HG02678 (cell line): ENCODE measurements around the gene C1D.

ENCODE experiments used
- ATAC-seq: cut with Tn5 transposase; IDR thresholded peaks from one replicate; pipeline ENCODE4 v1.9.1; 2021; ENCODE audit warnings: mild to moderate bottlenecking, moderate library complexity; ENCODE audit not compliant: unreplicated experiment

The C1D gene

DNA sequence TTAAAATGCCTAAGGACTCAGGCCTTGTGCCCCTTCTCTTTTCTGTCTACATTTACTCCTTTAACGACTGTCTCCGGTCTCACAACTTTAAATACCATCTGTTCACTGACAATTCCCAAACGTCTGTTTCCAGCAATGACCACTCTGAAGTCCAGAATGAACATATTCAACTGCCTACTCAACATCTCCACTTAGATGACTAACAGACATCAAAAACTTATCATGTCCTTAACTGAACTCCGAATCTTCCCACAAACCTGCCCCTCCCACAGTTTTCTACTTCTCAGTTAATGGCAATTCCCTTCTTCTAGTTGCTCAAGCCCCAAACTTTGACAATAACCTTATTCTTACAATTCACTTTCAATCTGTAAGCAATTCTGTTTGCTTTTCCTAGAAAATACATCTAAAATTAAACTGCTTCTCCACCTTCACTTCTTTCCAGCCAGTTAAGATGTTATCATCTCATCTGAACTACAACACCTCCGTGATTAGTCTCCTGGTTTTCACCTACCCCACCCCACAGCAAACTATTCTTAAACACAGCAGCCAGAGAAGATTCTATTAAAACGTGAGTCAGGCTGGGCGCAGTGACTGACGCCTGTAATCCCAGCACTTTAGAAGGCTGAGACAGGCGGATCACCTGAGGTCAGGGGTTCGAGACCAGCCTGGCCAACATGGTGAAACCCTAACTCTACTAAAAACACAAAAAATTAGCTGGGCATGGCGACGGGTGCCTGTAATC lies 2.8 kb downstream of the C1D start:
- no peak for ATAC-seq

DNA sequence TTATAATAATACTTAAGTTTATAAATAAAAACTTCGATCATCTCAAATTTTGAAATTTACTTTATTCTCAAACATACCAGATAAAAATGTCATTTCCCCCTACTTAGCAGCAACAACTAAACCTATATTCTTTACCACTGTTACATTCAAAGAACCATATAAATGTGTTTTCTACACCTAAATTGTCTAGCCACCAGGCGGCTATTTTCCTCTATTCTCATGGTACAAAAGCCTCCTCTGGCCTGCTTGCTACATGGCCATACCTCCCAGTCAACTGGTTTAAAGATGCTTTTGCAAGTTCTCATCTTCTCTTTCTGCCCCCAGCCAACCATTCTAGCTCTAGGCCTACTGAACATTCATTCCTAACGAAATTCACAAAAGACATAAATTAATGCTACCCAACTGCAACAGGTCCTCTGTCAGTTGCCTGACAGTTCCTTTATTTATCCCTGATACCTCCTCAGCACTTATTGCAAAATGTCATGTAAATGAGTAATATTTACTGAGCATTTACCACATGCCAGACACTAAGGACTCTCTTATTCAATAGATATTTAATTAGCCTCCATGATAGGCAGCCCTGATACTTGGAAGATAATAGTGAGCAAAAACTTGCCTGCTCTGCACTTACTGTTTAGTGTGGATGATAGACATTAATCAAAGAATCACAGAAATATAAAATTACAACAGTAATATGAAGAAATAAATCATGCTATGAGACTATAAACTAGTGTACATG lies 5.0 kb downstream of the C1D start:
- no peak for ATAC-seq

DNA sequence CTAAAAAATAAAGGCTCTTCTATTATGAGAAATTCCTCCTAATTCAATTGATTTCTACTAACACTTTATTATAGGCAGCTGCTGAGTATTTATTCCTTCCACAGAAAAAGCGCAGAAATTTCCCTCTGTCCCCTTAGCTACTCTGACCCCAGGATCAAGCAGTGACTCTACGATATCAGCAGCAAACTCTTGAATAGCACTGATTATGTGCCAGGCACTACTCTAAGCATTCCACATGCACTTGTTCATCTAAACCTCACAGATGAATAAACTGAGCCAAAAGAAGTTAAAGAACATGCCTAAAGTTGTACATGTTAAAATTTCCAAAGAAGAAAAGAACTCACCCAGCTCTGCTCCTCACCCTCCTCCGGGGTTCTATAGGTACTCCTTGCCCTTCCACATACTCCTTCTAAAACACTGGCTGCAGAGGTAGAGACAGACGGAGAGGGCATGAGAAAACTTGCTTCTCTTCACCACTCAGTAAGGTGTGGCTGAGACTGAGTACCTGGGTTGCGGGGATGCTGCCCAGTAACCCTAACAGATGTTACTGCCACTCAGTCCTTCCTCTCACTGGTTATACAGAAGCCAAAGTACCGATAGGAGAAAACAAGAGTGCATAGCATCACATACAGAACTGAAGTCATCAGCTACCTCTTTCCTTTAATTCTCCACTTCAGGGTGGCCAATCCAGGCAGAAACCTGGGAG lies 9.9 kb downstream of the C1D start:
- no peak for ATAC-seq

DNA sequence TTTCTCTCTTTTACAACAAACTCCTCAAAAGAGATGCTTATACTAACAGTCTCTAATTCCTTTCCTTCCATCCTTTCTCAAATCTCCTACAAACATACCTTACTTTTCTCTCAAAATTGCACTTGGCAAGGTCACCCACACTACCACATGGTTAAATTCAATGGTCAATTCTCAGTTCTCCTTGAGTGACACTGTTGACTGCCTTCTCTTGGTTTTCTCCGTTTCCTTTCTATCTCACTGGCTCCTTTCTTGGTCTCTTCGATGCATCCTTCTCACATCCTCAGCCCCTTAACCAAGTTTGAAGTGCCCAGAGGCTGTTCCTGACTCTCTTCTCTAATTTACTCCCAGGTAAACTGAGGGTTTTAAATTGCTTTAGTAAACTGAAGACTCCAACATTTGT lies 12.5 kb downstream of the C1D start:
- ATAC-seq: no peak

DNA sequence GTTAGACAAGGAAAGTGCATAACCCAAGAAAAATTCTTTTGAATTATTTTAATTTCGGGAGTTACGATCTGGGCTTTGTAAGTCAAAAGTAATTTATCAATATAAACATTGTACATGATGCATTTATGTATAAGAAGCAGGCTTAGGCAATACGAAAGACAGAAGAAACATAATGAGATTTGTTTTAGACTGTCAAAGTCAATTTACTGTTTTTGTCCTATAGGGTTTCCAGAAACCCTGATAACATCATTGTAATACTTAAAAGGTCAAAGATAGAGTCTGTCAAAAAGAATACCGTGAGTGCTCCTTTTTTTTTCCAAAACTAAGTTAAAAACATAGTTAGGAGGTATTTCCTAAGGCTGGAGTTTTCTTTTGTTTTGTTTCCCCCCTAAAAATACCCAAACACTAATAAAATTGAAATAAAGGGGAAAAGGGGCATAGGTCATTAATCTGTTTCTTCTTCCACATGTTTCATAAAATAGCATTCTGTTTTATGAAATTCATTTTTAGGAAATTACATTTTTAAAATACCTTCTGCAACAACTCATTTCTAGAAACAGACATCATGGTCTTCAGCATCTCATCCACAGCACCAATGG lies 16.1 kb downstream of the C1D start:
- ATAC-seq: no peak

DNA sequence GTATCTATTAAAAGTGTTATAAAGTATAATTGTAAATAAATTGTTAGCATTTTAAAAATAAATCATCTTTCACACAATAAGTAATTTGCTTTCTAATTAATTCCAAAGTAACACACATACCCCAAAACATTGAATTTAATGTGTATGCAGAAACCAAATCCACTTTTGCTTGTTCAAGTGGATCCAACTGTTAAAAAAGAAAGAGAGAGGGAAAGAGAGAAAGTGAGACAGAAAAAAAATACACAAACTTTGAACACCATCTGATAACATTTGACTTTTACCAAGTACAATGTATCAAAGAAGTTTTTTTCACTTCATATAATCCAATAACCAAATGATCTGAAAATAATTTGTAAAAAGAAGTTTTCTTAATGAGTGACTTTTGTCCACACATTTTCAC lies 16.6 kb downstream of the C1D start:
- no peak for ATAC-seq

DNA sequence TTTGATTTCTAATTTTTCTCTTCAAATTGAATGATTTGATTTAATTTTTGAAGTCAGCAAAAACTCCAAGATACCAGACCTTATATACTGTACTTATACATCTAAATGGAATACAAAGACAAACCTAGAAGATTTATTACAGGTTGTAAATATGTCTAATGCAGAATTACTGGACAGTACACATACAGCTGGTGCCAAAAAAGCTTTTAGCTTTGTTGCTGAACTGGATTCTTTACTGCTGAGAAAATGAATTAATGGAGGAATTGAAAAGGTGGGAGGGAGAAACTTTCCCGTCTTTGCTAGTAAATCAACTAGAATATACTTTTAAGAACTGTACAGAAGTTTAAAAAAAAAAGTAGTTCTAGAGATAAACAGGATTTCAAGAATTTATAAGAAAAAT lies 17.5 kb downstream of the C1D start:
- ATAC-seq: no peak

DNA sequence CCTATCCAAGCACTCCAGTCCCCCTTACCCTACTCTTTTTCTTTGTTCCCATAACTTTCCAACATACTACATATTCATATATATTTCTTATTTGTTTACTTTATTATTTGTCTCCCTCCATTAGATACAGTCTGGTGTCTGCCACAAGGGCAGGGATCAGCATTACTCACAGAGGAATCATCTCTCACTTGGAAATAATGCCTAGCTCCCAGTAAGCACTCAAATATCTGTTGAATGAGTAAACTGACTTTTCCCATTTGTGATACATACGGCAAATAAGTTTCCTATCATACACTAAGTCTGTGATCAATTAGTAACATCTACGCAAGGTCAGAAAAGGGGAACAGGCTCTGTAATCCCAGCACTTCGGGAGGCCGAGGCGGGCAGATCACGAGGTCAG lies 18.7 kb downstream of the C1D start:
- ATAC-seq: no peak

DNA sequence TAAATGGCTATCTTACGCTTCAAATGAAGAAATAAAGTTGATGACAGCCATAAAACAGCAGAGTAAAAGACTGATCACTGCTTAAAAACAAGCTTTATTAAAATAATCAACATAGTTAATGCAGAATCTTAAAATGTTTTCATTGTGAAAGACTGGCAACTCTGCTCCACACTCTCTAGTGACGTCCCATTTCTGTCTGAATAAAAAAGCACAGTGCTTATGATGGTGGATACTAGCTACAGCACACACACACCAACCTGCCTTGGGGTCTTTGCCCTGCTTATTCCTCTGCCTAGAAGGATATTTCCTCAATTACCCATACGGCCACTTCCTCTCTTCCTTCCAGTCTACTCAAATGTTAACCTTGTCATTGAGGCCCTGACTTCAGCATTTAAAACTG lies 19.1 kb downstream of the C1D start:
- no peak for ATAC-seq

DNA sequence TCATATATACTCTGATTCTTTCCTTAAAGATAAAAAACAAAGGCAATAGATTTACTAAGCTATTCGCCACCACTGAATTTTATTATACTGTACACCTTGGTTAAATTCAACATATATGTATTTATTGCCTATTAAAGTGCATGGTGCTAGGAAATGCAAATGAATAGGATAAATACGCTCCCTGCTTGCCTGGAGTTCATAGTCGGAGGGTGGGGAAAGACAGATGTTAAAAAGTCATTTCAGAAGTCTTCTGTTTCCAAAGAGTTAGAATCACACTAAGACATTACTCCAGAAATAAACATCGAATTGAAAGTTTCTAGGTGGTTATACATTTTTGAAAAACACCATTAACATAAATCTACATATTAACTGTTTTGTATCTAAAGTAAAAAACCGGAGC lies 19.8 kb downstream of the C1D start:
- no peak for ATAC-seq

DNA sequence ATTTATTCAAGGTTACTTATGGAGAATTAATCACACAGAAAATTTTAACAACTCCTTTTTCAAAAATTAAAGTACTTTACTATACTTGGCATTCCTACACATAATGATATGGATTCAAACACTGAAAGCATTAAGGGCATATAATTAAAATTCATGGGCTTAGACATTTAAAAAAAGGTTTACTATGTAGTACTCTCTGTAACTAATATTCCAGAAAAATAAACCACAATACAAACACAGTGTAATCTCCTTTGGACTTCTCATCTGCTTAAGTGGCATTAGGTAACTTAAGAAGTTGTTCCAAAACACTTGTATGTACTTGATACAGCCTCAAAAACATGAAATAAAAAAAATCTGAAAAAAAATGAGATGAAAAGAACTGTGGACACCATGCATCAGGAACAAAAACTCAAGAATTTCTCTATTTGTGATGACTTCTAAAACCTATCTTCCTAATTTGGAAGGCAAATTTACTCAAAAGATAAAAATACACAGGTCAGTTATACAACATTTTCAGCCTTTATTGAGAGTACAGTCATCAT lies 21.0 kb downstream of the C1D start:
- no peak for ATAC-seq

DNA sequence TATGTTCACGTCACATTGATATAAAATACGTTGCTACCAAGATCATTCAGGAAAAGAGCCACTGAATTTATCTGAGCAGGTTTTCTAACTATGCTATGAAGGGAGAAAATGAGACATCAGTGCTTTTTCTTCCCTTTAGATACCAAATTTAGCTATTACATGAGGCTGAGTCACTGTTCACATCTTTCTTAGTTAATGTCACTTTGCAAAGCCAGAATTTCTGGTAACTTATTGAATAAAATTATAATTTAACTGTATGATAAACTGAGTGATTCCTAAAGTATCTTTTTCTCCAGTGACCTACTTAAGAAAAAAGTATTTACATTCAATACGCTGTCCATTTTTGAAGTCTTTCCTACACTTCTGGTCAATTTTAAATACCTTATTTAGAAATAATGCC lies 22.7 kb downstream of the C1D start:
- ATAC-seq: no peak

DNA sequence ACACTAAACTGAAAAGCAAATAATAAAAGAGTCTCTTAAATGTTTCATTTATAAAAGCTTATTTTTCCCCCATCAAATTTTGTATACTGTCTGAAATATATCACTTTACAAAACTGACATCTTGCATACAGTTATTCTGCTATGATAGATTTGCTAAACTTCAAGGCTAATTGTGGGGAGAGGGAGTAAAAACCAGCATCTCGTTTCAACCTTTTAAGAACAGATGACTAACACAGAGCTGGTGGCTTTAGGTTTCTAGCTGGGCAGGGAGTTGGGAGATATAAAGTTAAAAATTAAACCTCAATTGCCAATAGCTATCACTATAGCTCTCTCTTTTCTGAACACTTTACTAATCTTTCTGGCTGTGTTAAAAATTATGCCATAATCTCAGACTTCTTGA lies 23.5 kb downstream of the C1D start:
- no peak for ATAC-seq

DNA sequence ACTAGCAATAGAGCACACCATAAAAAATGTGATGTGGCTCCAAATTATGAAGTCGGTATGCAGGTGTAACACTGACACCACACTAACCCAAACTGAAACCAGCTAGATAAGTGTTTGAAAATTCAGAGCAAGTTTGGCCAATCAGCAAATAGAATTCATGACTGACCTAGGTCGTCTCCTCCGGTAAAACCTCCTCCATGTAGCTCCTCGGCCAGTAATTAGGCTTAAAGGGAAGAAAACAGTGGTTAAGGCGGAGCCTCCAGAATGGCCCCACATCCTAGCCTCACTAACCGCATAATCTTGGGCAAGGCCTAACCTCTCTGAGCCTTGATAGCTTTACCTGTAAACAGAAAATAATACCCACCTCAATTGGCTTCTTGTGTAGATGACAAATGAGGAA lies 30.1 kb downstream of the C1D start:
- no peak for ATAC-seq

DNA sequence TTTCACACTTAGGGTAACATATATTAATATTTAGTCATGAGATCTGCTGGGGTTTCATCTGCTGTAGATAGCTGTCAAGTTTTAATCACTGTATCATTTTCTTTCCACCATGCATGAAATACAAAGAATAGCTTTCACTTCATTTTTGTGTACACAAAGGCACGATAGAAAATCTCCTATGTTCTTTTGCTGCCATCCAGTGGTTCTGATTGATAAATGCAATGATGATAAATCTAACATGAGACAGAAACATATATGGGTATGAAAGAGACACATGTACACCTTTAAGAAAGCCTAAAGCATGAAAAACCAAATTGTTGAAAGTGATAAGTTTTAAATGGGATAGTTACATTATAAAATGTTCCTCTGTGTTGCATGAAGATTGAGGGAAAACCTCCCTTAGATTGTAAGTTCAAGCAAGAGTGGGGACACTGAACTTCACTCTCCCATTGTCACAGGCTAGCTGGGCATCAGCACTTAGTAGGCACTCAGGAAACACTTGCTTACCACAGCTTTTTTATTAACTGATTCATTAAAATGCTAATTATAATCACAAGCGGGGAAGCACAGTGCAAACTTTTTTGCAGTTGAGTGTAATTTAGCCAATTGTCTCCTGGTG lies 31.2 kb downstream of the C1D start:
- peak; percentile 63 for ATAC-seq

DNA sequence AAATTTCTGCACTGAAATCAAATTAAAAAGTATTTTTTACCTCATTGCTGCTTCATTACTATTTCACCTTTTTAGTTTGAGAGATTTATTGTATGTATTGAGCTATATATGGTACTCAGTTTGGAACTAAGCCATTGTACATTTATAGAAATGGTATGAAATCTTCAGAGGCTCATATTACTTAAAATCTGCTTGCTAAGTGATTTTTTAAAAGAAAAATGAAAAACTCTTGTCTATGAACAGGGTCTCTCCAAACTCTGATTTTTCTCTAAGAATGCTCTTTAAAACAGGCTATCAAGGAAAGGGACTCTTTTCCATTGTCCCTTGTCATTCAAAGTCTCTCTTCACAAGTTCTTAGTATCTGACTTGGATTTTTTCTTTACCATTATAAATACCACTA lies 31.8 kb downstream of the C1D start:
- ATAC-seq: no peak

DNA sequence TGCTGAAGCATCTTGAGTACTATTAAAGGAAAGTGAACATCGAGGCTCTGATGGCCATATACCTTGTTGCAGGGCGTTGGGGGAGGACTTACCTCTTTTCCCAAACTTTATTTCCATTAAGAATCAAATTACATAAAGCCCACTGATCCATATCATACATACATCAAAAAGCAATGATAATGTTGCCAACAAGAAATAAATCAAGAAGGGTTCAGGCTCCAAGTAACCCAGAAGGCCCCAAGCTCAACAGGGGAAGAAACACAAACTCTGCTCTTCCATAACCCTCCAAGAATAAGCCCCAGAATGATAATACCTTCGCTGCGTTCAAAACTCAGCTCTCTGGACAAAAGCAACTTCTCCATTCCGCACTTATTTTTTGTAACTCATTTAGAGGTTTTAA lies 32.3 kb downstream of the C1D start:
- no peak for ATAC-seq

DNA sequence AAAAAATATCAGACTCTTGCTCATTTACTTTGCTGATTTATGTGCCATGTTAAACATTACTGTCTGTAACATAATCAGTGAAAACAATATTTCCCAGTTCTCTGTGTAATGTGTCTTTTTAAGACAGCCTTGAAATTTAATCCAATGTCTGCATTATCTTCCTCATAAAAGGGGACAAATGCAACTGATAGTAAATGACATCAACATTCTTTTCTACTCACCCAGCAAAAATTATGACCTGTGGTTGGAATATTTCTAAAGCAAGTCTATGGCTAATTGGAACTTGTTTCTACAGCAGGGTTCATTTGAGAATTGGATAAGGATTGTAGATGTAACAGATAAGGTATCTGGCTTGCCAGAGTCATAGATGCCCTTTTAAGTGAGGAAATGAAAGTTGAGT lies 34.8 kb downstream of the C1D start:
- no peak for ATAC-seq

DNA sequence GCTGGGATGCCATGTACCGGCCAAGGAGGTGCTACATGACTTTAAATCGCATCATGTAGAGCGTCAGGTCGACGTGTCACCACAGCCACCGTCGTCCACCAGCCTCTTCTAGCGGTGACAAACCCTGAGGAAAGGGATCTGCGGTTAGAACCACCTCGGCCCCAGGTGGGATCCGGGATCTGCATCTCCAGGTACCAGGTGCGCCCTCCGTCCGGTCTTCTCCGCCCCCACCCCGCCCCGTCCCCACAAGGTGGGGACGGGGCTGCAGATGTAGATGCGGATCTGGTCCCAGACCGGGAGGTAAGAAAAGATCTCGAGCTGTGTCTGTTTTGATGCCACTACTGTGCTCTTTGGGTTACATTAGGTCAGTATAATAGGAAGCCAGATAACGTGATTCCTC lies 38.4 kb downstream of the C1D start:
- ATAC-seq: no peak

DNA sequence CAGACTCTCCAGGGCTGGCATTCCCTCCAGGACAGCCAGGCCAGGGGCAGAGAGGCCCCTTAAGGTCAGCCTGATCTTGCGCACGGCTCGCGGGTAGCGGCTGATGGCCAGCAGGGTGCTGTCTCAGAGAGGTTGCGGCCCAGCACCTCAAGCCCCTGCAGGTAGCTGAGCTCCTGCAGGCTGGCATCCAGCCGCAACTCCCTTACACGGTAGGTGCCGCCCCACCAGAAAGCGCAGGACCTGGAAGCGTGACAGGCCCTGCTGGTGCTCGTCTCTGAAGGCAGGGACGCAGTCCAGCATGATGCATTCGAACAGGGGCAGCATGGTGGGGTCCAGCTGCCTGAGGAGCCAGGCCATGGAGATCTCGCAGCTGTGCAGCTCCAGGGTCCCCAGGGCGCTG lies 38.9 kb downstream of the C1D start:
- no peak for ATAC-seq

DNA sequence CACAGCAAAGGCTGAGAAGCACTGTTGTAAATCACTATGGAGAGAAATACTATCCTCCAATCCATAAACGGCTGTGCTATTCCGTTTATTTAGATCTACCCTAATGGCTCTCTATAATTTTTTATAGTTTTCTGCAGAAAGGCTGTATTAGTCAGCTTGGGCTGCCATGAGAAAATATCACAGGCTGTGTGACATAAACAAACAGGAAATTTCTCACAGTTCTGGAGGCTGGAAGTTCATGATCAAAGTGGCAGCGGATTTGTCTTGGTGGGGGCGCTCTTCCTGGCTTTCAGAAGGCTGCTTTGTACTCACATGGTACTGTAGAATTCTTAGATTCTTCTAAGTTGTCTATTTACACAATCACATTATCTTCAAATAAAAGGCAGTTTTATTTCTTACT lies 44.1 kb downstream of the C1D start:
- no peak for ATAC-seq
